H9 (cell line): ENCODE measurements around the gene GPC6. TPM values are rescaled to one million over a fixed set of nuclear protein-coding genes. Genes with fewer than 3 reads are reported as not detected.

Experiments
- DNase-seq: peaks from one replicate; pipeline ENCODE4 v3.0.0-alpha.2; 2017
- H2AFZ ChIP-seq: one replicate; pipeline ENCODE4 v1.6.1; 2013; ENCODE audit warnings: mild to moderate bottlenecking, low read length, control low read depth, moderate library complexity
- H2AK5ac ChIP-seq: 2 replicates; pipeline ENCODE4 v1.6.1; 2013; ENCODE audit warnings: low read length, control low read depth, mixed read lengths; ENCODE audit not compliant: insufficient read length
- H2BK120ac ChIP-seq: one replicate; pipeline ENCODE4 v1.6.1; 2013; ENCODE audit warnings: low read depth, mild to moderate bottlenecking, low read length, control low read depth, inconsistent platforms; ENCODE audit not compliant: poor library complexity, severe bottlenecking
- H2BK12ac ChIP-seq: 2 replicates; pipeline ENCODE4 v1.6.1; 2013; ENCODE audit warnings: low read length, control low read depth, mixed read lengths, low read depth; ENCODE audit not compliant: insufficient read length
- H2BK15ac ChIP-seq: 2 replicates; pipeline ENCODE4 v1.6.1; 2013; ENCODE audit warnings: low read depth, low read length, control low read depth
- H2BK20ac ChIP-seq: one replicate; pipeline ENCODE4 v1.6.1; 2013; ENCODE audit warnings: low read depth, mild to moderate bottlenecking, low read length, control low read depth, inconsistent platforms; ENCODE audit not compliant: poor library complexity, severe bottlenecking
- H2BK5ac ChIP-seq: 2 replicates; pipeline ENCODE4 v1.6.1; 2013; ENCODE audit warnings: low read length, control low read depth, mixed read lengths; ENCODE audit not compliant: insufficient read length
- H3K14ac ChIP-seq: 2 replicates; pipeline ENCODE4 v1.6.1; 2013; ENCODE audit warnings: low read length, control low read depth; ENCODE audit not compliant: insufficient read depth
- H3K18ac ChIP-seq: 2 replicates; pipeline ENCODE4 v1.6.1; 2013; ENCODE audit warnings: low read depth, mild to moderate bottlenecking, mixed read lengths, low read length, control low read depth; ENCODE audit not compliant: insufficient read length
- H3K23ac ChIP-seq: 2 replicates; pipeline ENCODE4 v1.6.1; 2013; ENCODE audit warnings: low read length, control low read depth, mixed read lengths, low read depth; ENCODE audit not compliant: insufficient read length
- H3K23me2 ChIP-seq: 2 replicates; pipeline ENCODE4 v1.6.1; 2013; ENCODE audit warnings: low read depth, mild to moderate bottlenecking, mixed read lengths, low read length, control low read depth; ENCODE audit not compliant: insufficient read length, poor library complexity, severe bottlenecking
- H3K27ac ChIP-seq: 2 replicates; pipeline ENCODE4 v1.5.1; 2013; ENCODE audit warnings: low read length, control low read depth, mixed read lengths, low read depth; ENCODE audit not compliant: insufficient read length
- H3K27me3 ChIP-seq: 2 replicates; pipeline ENCODE4 v1.6.1; 2013; ENCODE audit warnings: low read length, control low read depth, inconsistent platforms; ENCODE audit not compliant: insufficient read depth
- H3K4ac ChIP-seq: 2 replicates; pipeline ENCODE4 v1.6.1; 2013; ENCODE audit warnings: low read depth, mild to moderate bottlenecking, control low read depth, inconsistent platforms, low read length, moderate library complexity
- H3K4me1 ChIP-seq: 2 replicates; pipeline ENCODE4 v1.6.1; 2013; ENCODE audit warnings: low read length, control low read depth, inconsistent platforms; ENCODE audit not compliant: insufficient read depth
- H3K4me2 ChIP-seq: 2 replicates; pipeline ENCODE4 v1.6.1; 2013; ENCODE audit warnings: low read length, control low read depth, mixed read lengths; ENCODE audit not compliant: insufficient read length, insufficient read depth
- H3K56ac ChIP-seq: 2 replicates; pipeline ENCODE4 v1.6.1; 2013; ENCODE audit warnings: low read depth, mild to moderate bottlenecking, mixed read lengths, low read length, control low read depth; ENCODE audit not compliant: insufficient read length
- H3K79me1 ChIP-seq: 2 replicates; pipeline ENCODE4 v1.6.1; 2013; ENCODE audit warnings: low read depth, mild to moderate bottlenecking, moderate library complexity, low read length, control low read depth, inconsistent platforms; ENCODE audit not compliant: insufficient read depth, poor library complexity, severe bottlenecking
- H3K79me2 ChIP-seq: 2 replicates; pipeline ENCODE4 v1.6.1; 2013; ENCODE audit warnings: low read length, control low read depth, inconsistent platforms; ENCODE audit not compliant: insufficient read depth
- H3K9ac ChIP-seq: 2 replicates; pipeline ENCODE4 v1.6.1; 2013; ENCODE audit warnings: low read length, control low read depth, mixed read lengths; ENCODE audit not compliant: insufficient read length; ENCODE audit errors: extremely low read depth
- H3K9me3 ChIP-seq: one replicate; pipeline ENCODE4 v1.6.1; 2013; ENCODE audit warnings: low read depth, low read length, inconsistent platforms; ENCODE audit not compliant: control insufficient read depth
- H3T11ph ChIP-seq: one replicate; pipeline ENCODE4 v1.6.1; 2013; ENCODE audit warnings: mild to moderate bottlenecking, low read length, control low read depth, inconsistent platforms
- H4K20me1 ChIP-seq: one replicate; pipeline ENCODE4 v1.6.1; 2013; ENCODE audit not compliant: control insufficient read depth, insufficient read length, insufficient read depth
- H4K5ac ChIP-seq: 2 replicates; pipeline ENCODE4 v1.6.1; 2013; ENCODE audit warnings: low read depth, mild to moderate bottlenecking, mixed read lengths, low read length, control low read depth; ENCODE audit not compliant: insufficient read length
- H4K8ac ChIP-seq: replicated peaks from 2 replicates; pipeline ENCODE4 v1.6.1; 2013; ENCODE audit warnings: low read length, control low read depth, mixed read lengths, low read depth; ENCODE audit not compliant: insufficient read length
- H4K91ac ChIP-seq: 2 replicates; pipeline ENCODE4 v1.6.1; 2013; ENCODE audit warnings: low read depth, mild to moderate bottlenecking, moderate library complexity, mixed read lengths, low read length, control low read depth; ENCODE audit not compliant: insufficient read length
- H3K27ac Mint-ChIP-seq, 3 experiments: 2 replicates in 2 of 3; 3 replicates in 1 of 3; pipeline ENCODE4 v1.8.0; 2020 to 2021; ENCODE audit warnings: mixed read lengths in 3 of 3, mild to moderate bottlenecking in 1 of 3, moderate library complexity in 1 of 3
- H3K27me3 Mint-ChIP-seq: 2 replicates; pipeline ENCODE4 v1.8.0; 2021; ENCODE audit warnings: low read depth, mild to moderate bottlenecking, moderate library complexity, mixed read lengths
- H3K36me3 Mint-ChIP-seq, 3 experiments: 2 replicates in 2 of 3; 3 replicates in 1 of 3; pipeline ENCODE4 v1.8.0; 2020 to 2021; ENCODE audit warnings: low read depth in 3 of 3, mixed read lengths in 3 of 3; ENCODE audit not compliant: insufficient read depth in 1 of 3
- H3K4me1 Mint-ChIP-seq, 2 experiments: 2 replicates each; pipeline ENCODE4 v1.8.0; 2020; ENCODE audit warnings: mixed read lengths in 2 of 2
- H3K4me3 Mint-ChIP-seq, 2 experiments: 2 replicates in 1 of 2; 3 replicates in 1 of 2; pipeline ENCODE4 v1.8.0; 2020 to 2021; ENCODE audit warnings: mild to moderate bottlenecking in 2 of 2, mixed read lengths in 2 of 2, moderate library complexity in 1 of 2
- H3K9me3 Mint-ChIP-seq, 2 experiments: 2 replicates in 1 of 2; 3 replicates in 1 of 2; pipeline ENCODE4 v1.8.0; 2020; ENCODE audit warnings: mild to moderate bottlenecking in 2 of 2, mixed read lengths in 2 of 2, moderate library complexity in 1 of 2
- CTCF ChIP-seq: fragments of 200-600 bp; sonication (generic); conservative IDR thresholded peaks from 3 replicates; pipeline ENCODE4 v1.8.0; 2021; ENCODE audit warnings: antibody characterized with exemption, mild to moderate bottlenecking
- WGBS: extraction: QIAGEN DNeasy Blood & Tissue Kit; methylation state at CpG from one replicate; pipeline ENCODE4 v1.1.7; 2013; ENCODE audit warnings: missing lambda C conversion rate, low lambda C conversion rate, mixed read lengths; ENCODE audit not compliant: insufficient read length; ENCODE audit errors: extremely low coverage; 5-methylcytosine and 5-hydroxymethylcytosine counted together
- total RNA-seq: library from RNA; stranded (reverse); gene quantifications from 2 replicates; pipeline ENCODE4 v1.2.1, GENCODE V29; 2021

The GPC6 gene
- total RNA-seq, 1 experiment from 2014 or later, result 15.6 TPM

- Histone ChIP-seq H2AK5ac (no peak overlapping the region), H3K14ac (no peak overlapping the region), H4K8ac (no peak overlapping the region), H3K9me3 (no peaks in the 10 kb centered on the region), H3K4ac (no peak overlapping the region), H3K18ac (no peak overlapping the region), H3K4me2 (no peak overlapping the region), H3K56ac (no peak overlapping the region), H3K4me1 (peaks cover 2% of the 10 kb centered on the region), H4K5ac (no peak overlapping the region), H2BK15ac (no peak overlapping the region), H3K27ac (no peak overlapping the region), H2AFZ (no peak overlapping the region), H3K23me2 (no peaks in the 10 kb centered on the region), H3K23ac (no peak overlapping the region), H2BK12ac (no peak overlapping the region), H3K9ac (no peak overlapping the region), H2BK5ac (no peak overlapping the region), H3K27me3 (no peaks in the 10 kb centered on the region), H2BK20ac (no peak overlapping the region), H4K20me1 (no peaks in the 10 kb centered on the region), H3K79me2 (no peaks in the 10 kb centered on the region), H3T11ph (no peak overlapping the region), H4K91ac (no peak overlapping the region), H2BK120ac (no peak overlapping the region), H3K79me1 (no peaks in the 10 kb centered on the region)
- no peaks in the 10 kb centered on the region for H3K36me3 Mint-ChIP-seq
- TF ChIP-seq CTCF, result no peak
- H3K27ac Mint-ChIP-seq, result no peak overlapping the region
- H3K4me1 Mint-ChIP-seq, result peaks cover 23 to 29% of the 10 kb centered on the region in 2 experiments
- no peak overlapping the region for H3K4me3 Mint-ChIP-seq
- no peaks in the 10 kb centered on the region for H3K9me3 Mint-ChIP-seq
- no peaks in the 10 kb centered on the region for H3K27me3 Mint-ChIP-seq
- WGBS, result no CpG with 5 or more reads among the region's 4 CpGs
- DNase-seq, result no peak
These were observed 1082.2 kb downstream of the GPC6 start for GRCh38 chr13:94308832-94309231.
